ENCODE data around the gene ZNF675. TPM values are rescaled to one million over a fixed set of nuclear protein-coding genes. Genes with fewer than 3 reads are reported as not detected.
A peak's percentile ranks its signal among the peaks of the same experiment; 100 is the strongest.
"Not testable (repeated sequence)": the region's sequence is repeated elsewhere in the genome, so short reads cannot be mapped to it uniquely, and the experiment has no call there.

ZNF675 gene
- 10.8 and 15.7 TPM in 2 replicates for total RNA-seq (2014; rRNA removed; shearing (Covaris generic))

DNA sequence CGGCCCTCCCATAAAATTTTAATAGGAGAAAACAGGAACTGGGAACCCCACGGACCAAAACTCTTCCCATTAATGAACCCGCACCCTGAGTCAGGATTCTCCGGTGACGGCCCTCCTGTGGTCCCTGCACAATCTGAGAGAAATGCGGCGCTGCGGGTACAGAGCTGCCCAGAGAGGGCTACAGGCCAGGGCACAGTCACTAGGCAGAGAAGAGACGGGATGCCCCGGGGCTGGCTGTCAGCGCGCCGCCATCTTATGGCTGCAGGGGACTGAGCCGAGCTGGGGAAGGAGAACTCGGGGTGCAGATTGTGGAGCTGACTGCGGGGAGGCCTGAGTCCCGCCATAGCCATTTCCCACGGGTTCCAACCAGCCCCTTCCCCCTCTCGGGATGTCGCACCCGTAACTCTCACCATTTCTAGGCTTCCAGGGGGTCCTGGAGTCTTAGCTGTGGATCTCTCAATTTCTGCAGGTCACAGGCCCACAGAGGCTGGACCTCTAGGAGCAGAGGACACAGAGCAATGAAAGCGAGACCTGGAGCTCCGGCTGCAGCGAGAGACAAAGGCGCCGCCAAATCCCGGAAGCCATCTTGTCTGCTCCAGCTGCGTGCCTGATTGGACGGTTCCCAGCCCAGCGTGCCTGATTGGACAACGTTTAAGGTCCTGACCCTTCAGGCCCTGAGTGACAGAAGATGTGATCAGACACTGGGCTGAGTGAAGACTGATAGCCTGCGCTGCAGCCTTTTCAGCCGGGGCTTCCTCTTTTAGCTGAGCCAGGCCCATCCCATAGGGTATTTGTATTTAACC lies at the start of gene ZNF675:
Gene ZNF675 (minus strand): TSS at position 592 of the 803 bp plus-strand sequence. CDS start 179 bp downstream, at position 413.
- peak within 1 kb of the TSS; percentile 67 for H3K4me3 ChIP-seq
- DNase-seq (ENCODE audit: low read depth in 1 of 2, low spot score in 2 of 2): peak; percentile 84 to 91
- H3K9me3 ChIP-seq (replicated peaks): no peaks in the 10 kb centered on the region; the same call in 1 of the 2 replicates
- peaks cover 30% of the 10 kb centered on the region for H3K36me3 ChIP-seq
- peak within 1 kb of the TSS; percentile 65 for H3K27ac ChIP-seq
- H3K4me1 ChIP-seq (replicated peaks): 0 out of 2 replicates have a peak, but pooled peaks cover 3% of the 10 kb centered on the region
- H3K27me3 ChIP-seq (replicated peaks): no peaks in the 10 kb centered on the region

DNA sequence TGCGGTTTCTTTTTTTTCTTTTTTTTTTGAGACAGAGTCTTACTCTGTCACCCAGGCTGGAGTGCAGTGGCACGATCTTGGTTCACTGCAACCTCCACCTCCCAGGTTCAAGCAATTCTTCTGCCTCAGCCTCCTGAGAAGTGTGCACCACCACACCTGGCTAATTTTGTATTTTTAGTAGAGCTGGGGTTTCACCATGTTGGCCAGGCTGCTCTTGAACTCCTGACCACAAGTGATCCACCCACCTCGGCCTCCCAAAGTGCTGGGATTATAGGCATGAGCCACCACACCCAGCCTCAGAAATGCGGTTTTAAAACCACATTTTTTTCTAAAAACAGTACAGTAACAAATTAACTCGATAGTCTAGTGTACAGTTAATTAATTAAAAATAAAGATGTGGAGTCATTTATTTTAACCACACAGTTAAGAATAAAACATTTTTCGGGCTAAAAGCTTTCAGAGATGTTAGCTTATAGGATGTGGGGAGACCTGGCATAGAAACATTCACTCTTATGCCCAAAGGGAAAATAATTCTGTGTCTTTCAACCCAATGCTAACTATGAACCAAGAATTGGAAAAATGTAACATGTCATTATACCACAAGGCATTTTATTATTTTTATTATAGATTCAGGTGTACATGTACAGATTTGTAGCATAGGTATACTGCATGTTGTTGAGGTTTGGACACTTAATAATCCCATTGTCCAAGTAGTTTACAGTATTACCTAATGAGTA lies 43.9 kb upstream of the ZNF675 start:
- not testable (repeated sequence) for H3K9me3 ChIP-seq (replicated peaks); H3K4me1 ChIP-seq (replicated peaks); H3K27me3 ChIP-seq (replicated peaks); DNase-seq (ENCODE audit: low read depth in 1 of 2, low spot score in 2 of 2); H3K4me3 ChIP-seq; H3K27ac ChIP-seq; H3K36me3 ChIP-seq

DNA sequence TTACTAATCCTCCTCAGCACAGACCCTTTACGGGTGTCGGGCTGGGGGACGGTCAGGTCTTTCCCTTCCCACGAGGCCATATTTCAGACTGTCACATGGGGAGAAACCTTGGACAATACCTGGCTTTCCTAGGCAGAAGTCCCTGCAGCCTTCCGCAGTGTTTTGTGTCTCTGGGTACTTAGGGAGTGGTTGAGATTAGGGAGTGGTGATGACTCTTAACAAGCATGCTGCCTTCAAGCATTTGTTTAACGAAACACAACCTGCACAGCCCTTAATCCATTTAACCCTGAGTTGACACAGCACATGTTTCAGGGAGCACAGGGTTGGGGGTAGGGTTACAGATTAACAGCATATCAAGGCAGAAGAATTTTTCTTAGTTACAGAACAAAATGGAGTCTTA lies 37.1 kb upstream of the ZNF675 start:
- not testable (repeated sequence) for H3K9me3 ChIP-seq (replicated peaks); H3K27ac ChIP-seq; DNase-seq (ENCODE audit: low read depth in 1 of 2, low spot score in 2 of 2); H3K27me3 ChIP-seq (replicated peaks); H3K4me3 ChIP-seq; H3K4me1 ChIP-seq (replicated peaks); H3K36me3 ChIP-seq

DNA sequence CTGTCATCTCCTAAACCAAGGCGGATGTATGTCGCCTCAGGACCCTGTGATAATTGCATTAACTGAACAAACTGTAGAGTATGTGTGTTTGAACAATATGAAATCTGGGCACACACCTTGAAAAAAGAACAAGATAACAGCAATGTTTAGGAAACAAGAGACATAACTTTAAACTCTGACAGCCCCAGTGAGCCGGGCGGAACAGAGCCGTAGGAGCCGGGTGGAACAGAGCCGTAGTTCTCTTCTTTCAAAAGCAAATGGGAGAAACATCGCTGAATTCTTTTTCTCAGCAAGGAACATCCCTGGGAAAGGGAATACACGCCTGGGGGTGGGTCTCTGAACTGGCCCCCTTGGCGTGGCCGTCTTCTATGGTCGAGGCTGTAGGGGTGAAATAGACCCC lies 31.8 kb upstream of the ZNF675 start:
- no peaks in the 10 kb centered on the region for H3K27me3 ChIP-seq (replicated peaks)
- H3K9me3 ChIP-seq (replicated peaks): peaks cover 3% of the 10 kb centered on the region; the same call in 1 of the 2 replicates
- no peak overlapping the region for H3K4me3 ChIP-seq
- no peak for DNase-seq (ENCODE audit: low read depth in 1 of 2, low spot score in 2 of 2)
- H3K4me1 ChIP-seq (replicated peaks): no peaks in the 10 kb centered on the region
- no peaks in the 10 kb centered on the region for H3K36me3 ChIP-seq
- H3K27ac ChIP-seq: no peak overlapping the region

DNA sequence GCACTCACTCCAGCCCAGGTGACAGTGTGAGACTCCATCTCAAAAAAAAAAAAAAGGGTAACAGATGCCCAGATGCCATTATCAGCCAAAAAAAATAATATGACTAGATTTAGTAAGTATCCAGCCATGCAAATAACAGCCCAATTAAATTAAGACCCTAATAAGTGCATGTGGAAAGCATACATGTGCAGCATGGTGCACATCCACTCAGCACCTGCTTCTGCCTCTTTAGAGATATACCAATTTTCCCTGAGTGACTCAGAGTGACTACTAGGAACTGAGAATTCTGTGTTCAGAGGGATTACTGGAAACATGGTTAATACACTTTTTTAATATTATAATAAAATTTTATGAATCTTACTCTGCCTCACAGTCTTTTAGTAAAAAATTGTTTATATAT lies 29.8 kb upstream of the ZNF675 start:
- no peak overlapping the region for H3K4me3 ChIP-seq
- DNase-seq (ENCODE audit: low read depth in 1 of 2, low spot score in 2 of 2): no peak
- no peaks in the 10 kb centered on the region for H3K27me3 ChIP-seq (replicated peaks)
- 0 out of 2 replicates have a peak, but pooled peaks cover 3% of the 10 kb centered on the region for H3K9me3 ChIP-seq (replicated peaks)
- H3K27ac ChIP-seq: no peak overlapping the region
- H3K4me1 ChIP-seq (replicated peaks): no peaks in the 10 kb centered on the region
- H3K36me3 ChIP-seq: no peaks in the 10 kb centered on the region

DNA sequence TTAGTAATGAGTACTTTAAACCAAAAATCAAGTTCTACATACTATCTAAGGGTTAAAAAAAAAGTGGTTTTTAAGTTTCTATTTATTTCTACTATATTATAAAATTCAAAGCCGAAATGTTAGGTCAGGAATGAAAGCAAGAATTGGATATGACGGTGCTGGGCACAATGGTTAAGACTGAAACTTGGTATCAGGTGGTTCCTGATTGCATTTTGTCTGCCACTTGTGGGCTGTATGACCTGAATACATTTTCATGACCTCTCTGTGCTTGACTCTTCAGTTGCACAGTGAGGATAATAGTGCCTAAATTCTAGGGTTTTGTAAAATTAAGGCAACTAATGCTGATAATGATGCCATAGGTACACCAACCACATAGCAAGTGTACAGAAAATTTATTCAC lies 22.3 kb upstream of the ZNF675 start:
- no peaks in the 10 kb centered on the region for H3K9me3 ChIP-seq (replicated peaks)
- no peak for DNase-seq (ENCODE audit: low read depth in 1 of 2, low spot score in 2 of 2)
- H3K4me1 ChIP-seq (replicated peaks): no peaks in the 10 kb centered on the region
- no peaks in the 10 kb centered on the region for H3K36me3 ChIP-seq
- H3K27ac ChIP-seq: no peak overlapping the region
- no peaks in the 10 kb centered on the region for H3K27me3 ChIP-seq (replicated peaks)
- no peak overlapping the region for H3K4me3 ChIP-seq

DNA sequence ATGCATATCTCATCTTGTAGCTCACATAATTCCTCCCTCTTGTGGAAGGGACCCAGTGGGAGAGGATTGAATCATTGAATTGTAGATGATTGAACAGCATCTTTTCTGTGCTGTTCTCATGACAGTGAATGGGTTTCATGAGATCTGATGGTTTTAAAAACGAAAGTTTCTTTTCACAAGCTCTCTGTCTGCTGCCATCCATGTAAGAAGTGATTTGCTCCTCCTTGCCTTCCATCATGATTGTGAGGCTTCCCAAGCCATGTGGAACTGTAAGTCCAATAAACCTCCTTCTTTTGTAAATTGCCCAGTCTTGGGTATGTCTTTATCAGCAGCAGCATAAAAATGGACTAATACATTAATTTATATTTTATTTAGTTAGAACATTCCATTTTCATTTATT lies 19.6 kb upstream of the ZNF675 start:
- no peak for DNase-seq (ENCODE audit: low read depth in 1 of 2, low spot score in 2 of 2)
- Histone ChIP-seq H3K36me3 (no peaks in the 10 kb centered on the region), H3K27ac (no peak overlapping the region), H3K9me3 (replicated peaks) (no peaks in the 10 kb centered on the region), H3K4me1 (replicated peaks) (no peaks in the 10 kb centered on the region), H3K4me3 (no peak overlapping the region), H3K27me3 (replicated peaks) (no peaks in the 10 kb centered on the region)

DNA sequence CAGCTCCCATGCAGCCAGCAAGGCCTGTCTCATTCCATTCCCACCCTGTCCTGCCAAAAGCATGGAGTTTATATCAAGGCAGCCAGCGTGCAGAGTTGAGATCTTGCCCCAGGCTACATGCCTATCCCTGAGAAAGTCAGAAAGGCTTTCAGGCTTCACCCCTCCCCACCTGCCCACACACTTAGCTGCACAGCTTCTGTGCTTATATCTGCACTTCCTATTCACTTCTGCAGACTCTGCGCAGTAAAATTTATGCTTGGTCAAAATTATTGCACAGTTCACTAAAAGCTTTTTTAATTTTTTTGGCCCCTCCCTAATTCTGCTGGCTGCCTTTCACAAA lies 12.5 kb upstream of the ZNF675 start:
- no peak for DNase-seq (ENCODE audit: low read depth in 1 of 2, low spot score in 2 of 2)
- Histone ChIP-seq H3K36me3 (no peaks in the 10 kb centered on the region), H3K27ac (no peak overlapping the region), H3K27me3 (replicated peaks) (no peaks in the 10 kb centered on the region), H3K4me3 (no peak overlapping the region), H3K4me1 (replicated peaks) (no peaks in the 10 kb centered on the region), H3K9me3 (replicated peaks) (peaks cover 11% of the 10 kb centered on the region)

DNA sequence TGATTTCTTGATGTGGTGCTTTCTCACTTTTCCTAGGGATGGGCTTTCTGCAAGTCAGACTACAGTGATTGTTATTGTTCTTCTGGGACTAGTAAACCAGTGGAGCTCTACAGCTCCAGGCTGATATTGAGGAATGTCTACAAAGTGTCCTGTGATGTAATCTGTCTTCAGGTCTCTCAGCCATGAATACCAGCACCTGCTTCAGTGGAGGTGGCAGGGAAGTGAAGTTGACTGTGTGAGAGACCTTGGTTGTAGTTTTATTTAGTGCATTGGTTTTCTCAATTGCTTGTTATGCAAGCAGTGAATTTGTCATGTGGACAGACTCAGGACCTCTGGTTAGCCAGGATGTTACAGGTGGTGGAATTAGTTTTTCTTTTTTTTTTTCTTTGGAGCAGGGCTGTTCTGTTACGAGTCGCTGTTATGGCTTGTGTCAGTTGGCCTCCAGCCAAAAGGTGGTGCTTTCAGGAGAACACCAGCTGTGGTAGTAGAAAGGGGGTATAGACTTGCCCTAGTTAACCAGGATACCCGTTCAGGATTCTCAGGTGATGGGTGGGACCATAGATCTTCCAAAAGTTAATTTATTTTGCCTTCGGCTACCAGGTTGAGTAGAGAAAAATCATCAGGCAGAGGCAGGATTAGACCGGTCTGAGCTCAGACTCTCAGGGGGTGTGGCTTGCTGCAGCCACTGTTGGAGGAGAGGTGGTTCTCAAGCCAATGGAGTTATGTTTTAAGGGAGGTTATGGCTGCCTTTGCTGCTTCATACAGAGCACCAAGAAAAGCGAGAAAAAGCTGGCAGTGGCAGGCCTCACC lies 11.9 kb upstream of the ZNF675 start:
- Histone ChIP-seq H3K27me3 (replicated peaks) (no peaks in the 10 kb centered on the region), H3K4me3 (no peak overlapping the region), H3K4me1 (replicated peaks) (no peaks in the 10 kb centered on the region), H3K9me3 (replicated peaks) (peaks cover 11% of the 10 kb centered on the region), H3K36me3 (no peaks in the 10 kb centered on the region), H3K27ac (no peak overlapping the region)
- DNase-seq (ENCODE audit: low read depth in 1 of 2, low spot score in 2 of 2): no peak

DNA sequence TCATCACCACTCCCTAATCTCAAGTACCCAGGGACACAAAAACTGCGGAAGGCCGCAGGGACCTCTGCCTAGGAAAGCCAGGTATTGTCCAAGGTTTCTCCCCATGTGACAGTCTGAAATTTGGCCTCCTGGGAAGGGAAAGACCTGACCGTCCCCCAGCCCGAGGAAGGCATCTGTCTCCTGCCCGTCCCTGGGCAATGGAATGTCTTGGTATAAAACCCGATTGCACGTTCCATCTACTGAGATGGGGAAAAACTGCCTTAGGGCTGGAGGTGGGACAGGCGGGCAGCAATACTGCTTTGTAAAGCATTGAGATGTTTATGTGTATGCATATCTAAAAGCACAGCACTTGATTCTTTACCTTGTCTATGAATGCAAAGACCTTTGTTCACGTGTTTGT lies 5.9 kb upstream of the ZNF675 start:
- not testable (repeated sequence) for H3K4me3 ChIP-seq; H3K27ac ChIP-seq; H3K9me3 ChIP-seq (replicated peaks); H3K4me1 ChIP-seq (replicated peaks); DNase-seq (ENCODE audit: low read depth in 1 of 2, low spot score in 2 of 2); H3K36me3 ChIP-seq; H3K27me3 ChIP-seq (replicated peaks)

DNA sequence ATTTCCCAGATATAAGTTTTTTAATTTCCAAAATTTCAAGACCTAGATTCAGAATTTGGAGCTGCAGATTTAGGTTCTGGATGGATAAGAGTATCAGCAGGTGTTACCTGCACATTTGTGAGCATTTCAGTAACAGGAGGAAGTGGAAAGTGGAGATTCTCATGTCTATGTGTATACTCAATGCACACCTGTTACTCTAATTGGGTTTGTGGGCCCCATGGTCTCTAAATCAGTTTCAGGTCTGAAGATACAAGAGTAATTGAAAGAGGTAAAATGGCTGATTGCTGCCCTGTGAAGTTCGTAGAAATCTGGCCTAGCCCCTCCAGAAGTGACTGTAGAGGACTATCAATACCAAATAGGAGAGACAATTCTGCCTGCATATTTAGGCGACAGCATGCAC lies 13.9 kb downstream of the ZNF675 start:
- H3K36me3 ChIP-seq: no peaks in the 10 kb centered on the region
- H3K9me3 ChIP-seq (replicated peaks): peaks cover 15% of the 10 kb centered on the region
- DNase-seq (ENCODE audit: low read depth in 1 of 2, low spot score in 2 of 2): no peak
- no peak overlapping the region for H3K4me3 ChIP-seq
- no peaks in the 10 kb centered on the region for H3K27me3 ChIP-seq (replicated peaks)
- H3K4me1 ChIP-seq (replicated peaks): no peaks in the 10 kb centered on the region
- no peak overlapping the region for H3K27ac ChIP-seq

DNA sequence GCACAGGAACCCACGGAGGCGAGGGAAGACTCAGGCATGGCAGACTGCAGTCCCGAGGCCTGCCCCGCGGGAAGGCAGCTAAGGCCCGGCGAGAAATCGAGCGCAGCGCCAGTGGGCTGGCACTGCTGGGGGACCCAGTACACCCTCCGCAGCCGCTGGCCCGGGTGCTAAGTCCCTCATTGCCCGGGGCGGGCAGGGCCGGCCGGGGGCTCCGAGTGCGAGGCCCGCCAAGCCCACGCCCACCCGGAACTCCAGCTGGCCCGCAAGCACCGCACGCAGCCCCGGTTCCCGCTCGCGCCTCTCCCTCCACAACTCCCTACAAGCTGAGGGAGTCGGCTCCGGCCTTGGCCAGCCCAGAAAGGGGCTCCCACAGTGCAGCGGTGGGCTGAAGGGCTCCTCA lies 18.4 kb downstream of the ZNF675 start:
- DNase-seq (ENCODE audit: low read depth in 1 of 2, low spot score in 2 of 2); H3K27ac ChIP-seq; H3K27me3 ChIP-seq (replicated peaks); H3K4me3 ChIP-seq; H3K4me1 ChIP-seq (replicated peaks): not testable (repeated sequence)
- peaks cover 21% of the 10 kb centered on the region for H3K36me3 ChIP-seq
- peaks cover 17% of the 10 kb centered on the region for H3K9me3 ChIP-seq (replicated peaks)

DNA sequence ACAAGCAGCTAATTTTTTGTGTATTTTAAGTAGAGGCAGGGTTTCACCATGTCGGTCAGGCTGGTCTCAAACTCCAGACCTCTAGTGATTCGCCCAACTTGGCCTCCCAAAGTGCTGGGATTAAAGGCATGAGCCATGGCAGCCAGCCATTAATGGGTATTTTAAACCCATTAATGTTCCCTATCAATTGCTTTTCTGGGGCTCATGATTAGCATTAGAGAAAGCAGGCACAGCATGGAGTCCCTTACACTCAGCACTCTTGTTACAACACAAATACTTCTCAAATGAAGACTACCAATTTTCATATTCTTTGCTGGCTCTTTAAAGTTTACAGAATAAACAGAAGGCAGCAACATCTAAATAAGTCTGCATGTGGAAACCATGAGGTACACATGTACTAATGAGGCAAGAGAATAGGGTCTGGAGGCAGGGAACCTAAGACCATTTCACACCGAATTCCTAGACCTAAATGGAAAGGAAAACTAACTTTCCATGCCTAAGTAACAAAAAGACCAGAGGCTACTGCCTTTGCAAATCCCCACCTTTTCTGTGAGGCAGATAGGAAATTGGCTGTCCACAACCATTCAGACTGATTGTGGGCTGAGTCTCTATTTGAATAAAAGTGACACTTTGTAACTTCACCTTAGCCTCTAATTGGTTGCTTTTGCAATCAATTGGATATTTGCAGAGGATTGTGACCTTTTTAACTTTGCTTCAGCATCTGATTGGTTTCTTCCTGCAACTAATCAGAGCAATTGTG lies 21.2 kb downstream of the ZNF675 start:
- Histone ChIP-seq H3K27ac (no peak overlapping the region), H3K9me3 (replicated peaks) (peaks cover 16% of the 10 kb centered on the region), H3K4me1 (replicated peaks) (no peaks in the 10 kb centered on the region), H3K4me3 (no peak overlapping the region), H3K36me3 (peaks cover 45% of the 10 kb centered on the region), H3K27me3 (replicated peaks) (no peaks in the 10 kb centered on the region)
- no peak for DNase-seq (ENCODE audit: low read depth in 1 of 2, low spot score in 2 of 2)
